GM19025 (cell line): Measurements from ENCODE around the gene ZNF331.

Experiments used
- ATAC-seq: cut with Tn5 transposase; IDR thresholded peaks from one replicate; pipeline ENCODE4 v1.9.1; 2021; ENCODE audit warnings: mild to moderate bottlenecking, low read depth, moderate library complexity; ENCODE audit not compliant: unreplicated experiment

Gene ZNF331

GRCh38 chr19:53555352-53555751, 17.4 kb downstream of the ZNF331 start:
- no peak for ATAC-seq

GRCh38 chr19:53571339-53571738, 33.4 kb downstream of the ZNF331 start:
- ATAC-seq, result no peak

- ATAC-seq, result no peak
Measured at GRCh38 chr19:53576941-53577653, 39.2 kb downstream of the ZNF331 start.

DNA sequence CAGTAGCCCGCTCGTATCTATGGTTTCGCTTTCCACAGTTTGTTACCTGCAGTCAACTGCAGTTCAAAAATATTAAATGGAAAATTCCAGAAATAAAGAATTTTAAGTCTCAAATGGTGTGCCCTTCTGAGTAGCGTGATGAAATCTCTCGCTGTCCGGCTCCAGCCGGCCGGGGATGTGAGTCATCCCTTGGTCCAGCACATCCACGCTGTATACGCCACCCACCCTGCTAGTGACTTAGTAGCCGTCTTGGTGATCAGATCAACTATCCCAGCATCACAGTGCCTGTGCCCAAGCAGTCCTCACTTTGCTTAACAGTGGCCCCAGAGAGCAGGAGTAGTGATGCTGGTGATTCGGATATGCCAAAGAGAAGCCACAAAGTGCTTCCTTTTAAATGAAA, 40.0 kb downstream of the ZNF331 start:
- no peak for ATAC-seq

GRCh38 chr19:53579518-53579917, 41.6 kb downstream of the ZNF331 start:
- ATAC-seq, result no peak

DNA sequence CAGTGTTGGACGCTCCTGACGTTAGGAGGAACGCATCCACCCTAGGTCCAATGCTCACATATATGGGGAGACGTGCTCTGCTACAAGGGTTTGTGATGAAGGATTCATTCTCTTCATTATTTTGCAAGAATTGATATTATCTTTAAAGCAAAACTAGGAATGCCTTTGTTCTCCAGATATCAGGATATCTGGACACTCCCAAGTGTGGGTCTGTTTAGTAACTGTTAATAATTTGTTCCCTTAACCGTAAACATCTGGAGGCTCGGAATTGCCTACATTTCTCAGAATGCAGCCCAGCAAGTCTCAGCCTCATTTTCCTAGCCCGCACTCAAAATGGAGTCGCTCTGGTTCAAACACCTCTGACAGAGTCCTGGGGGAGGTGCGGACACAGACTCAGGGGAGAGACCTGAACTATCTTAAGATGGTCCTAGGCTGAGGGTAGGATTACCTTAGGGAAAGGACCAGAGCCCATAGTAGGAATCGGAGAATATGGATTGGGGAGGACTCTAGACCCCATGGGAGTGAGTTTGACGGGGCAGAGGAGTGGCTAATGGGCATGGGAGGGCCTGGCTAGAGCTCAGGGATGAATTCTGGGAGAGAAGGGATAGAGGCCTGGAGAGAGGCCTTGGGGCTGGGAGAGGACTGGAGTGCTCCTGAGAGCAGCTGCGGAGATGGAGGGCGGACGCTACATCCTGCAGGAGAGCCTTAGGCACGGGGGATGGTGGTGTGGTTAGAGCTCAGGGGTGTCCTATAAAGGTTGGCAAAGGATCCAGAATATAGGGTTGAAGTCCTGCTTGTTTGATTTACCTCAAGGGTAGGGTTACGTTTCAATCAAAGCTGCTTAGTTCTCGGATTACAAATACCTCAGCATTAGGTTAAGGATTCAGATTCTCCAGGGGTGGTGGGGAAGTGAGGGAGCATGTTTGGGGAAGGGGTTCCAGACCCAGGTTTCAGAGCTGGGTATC, 43.2 kb downstream of the ZNF331 start:
- no peak for ATAC-seq

- no peak for ATAC-seq
Measured at GRCh38 chr19:53581871-53582279, 43.9 kb downstream of the ZNF331 start.

DNA sequence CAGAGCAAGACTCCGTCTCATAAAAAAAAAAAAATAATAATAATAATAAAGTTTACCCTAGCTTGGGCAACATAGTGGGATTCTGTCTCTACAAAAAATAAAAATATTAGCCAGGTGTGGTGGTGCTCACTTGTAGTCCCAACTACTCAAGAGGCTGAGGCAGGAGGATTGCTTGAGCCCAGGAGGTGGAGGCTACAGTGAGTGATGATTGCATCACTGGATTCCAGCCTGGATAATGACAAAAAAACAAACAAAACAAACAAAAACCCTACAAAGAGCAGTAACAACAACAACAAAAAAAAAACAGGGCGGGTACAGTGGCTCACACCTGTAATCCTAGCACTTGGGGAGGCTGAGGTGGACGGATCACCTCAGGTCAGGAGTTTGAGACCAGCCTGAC, 45.2 kb downstream of the ZNF331 start:
- ATAC-seq, result no peak

GRCh38 chr19:53586277-53586691, 48.3 kb downstream of the ZNF331 start:
- no peak for ATAC-seq

DNA sequence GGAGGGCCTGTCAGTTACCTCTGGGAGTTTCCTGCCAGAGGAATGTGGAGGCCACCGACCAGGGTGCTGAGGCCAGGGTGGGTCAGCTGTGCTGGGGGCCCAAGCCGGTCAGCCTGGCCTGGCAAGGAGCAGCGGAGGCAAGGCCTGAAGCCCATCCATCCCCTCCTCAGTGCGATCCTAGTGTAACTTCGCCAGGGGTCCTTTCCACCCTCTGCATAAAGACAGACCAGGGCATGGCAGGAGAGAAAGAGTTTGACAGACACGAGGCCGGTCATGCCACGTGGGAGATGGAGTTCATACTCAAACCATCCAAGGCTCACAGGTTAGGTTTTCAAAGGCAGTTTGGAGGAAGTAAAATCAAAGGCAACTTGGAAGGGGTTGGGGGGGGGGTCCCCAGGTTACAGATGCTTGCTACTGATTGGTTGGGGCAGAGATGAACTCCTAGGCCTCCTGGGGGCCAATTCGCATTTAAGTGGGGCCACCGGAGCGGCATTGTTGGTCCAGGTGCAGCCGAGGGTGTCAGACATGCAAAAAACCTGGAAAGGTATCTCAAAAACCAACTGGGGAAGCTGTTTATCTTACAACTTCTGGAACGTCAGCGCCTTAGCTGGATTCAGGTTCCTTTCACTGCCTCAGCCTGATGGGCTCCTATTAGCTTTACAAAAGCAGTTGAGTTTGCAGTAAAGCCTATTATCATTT, 57.0 kb downstream of the ZNF331 start:
- ATAC-seq, result no peak

DNA sequence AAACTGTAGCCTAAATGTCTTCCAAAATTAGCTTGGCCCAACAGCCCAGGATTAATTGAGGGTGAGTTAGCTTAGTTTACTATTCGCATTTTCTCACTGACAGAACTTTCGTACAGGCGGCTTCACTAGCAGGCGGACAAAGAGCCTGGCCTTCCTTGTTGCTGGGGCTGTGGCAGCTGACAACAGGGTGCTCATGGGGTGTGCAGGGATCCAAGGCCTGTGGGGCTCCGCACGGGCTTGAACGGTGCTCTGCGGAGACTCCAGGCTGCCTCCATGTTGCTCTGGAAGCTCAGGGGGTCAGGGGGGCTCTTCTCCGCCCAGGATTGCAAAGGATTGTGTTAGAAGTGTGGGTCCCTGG, 57.5 kb downstream of the ZNF331 start:
- ATAC-seq, result no peak

DNA sequence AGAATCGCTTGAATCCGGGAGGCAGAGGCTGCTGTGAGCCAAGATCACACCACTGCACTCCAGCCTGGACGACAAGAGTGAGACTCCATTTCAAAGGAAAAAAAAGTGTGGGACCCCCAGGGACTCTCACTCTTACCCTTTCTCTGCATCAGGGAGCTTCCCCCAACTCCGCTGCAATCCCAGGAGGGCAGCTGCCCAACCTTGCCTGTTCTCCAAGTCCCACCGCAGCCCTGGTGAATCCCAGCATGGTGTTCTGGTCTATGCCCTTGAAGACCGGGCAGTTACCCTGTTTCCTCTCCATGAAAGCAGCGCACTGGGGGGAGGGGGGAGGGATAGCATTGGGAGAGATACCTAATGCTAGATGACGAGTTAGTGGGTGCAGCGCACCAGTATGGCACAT, 58.1 kb downstream of the ZNF331 start:
- ATAC-seq, result no peak

DNA sequence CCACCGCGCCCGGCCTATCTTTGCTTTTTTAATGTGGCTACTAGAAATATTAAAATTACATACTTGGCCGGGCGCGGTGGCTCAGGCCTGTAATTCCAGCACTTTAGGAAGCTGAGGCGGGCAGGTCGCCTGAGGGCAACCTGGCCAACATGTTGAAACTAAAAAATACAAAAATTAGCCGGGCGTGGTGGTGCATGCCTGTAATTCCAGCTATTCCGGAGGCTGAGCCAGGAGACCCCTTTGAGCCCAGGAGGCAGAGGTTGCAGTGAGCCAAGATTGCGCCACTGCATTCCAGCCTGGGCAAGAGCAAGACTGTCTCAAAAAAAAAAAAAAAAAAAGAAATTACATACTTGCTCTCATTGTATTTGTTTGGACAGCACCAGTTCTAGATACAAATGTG, 59.1 kb downstream of the ZNF331 start:
- ATAC-seq, result no peak

DNA sequence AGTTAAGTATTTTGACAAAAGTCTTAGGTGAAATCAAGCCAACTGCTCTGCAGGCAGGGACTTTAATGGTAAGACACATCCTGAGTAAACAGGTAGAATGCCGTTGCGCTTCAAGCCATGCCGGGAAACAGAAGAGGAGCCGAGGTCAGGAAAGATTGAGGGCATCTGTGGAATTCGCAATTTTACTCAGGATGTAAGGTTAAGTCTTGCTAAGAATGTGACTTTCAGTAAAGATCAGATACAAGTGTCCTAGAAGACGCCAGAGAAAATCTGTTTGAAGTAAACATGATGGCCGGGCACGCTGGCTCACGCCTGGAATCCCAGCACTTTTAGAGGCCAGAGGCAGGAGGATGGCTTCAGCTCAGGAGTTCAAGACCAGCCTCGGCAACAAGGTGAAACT, 60.4 kb downstream of the ZNF331 start:
- ATAC-seq, result no peak

GRCh38 chr19:53600217-53600616, 62.3 kb downstream of the ZNF331 start:
- no peak for ATAC-seq

GRCh38 chr19:53606031-53606430, 68.1 kb downstream of the ZNF331 start:
- no peak for ATAC-seq

GRCh38 chr19:53608381-53608780, 70.4 kb downstream of the ZNF331 start:
- ATAC-seq, result no peak

GRCh38 chr19:53612762-53613526, 75.0 kb downstream of the ZNF331 start:
- no peak for ATAC-seq

DNA sequence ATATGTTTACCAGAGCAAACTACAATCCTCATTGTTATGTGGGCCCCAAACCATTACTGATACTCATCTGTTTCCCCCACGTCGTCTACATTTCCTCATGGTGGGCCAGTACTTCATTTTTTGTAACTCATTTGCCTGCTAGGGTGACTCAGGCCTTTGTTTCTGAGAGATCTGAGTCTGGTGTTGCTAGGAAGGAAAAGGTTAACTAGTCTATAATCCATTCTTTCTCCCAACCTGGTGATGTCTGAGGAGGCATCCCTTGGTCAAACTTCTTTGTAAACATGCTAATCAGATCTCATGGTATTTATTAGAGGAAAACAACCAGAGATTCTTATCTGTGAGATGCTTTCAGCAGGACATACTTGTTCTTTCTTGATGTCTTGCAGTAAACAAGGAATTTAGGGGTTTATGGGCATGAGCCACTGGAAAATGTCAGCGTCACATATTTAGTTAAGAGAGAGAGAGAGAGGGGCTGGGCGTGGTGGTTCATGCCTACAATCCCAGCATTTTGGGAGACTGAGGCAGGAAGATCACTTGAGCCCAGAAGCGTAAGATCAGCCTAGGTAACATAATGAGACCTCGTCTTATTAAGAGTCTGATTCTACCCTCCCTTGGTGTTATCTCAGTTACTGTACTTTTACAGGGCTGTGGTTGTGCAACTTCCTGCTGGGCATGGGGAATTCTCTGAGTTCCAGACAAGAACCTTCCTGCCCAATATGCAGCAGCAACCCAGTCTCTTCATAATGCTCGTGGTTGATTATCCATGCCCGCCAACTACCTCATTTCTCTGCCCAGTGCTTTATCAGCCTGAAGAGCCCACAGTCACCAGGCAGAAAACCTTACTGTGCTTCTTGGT, 84.2 kb downstream of the ZNF331 start:
- ATAC-seq, result no peak
